A673 (cell line): ENCODE data around the gene TRIM46. TPM values are rescaled to one million over a fixed set of nuclear protein-coding genes. Genes with fewer than 3 reads are reported as not detected.

Source experiments
- BruUV-seq: library from RNA; stranded (reverse); fragments of 400-500 nt; replicated peaks from 2 replicates; lab custom pipeline; 2021; lab: Mats Ljungman, UMichigan
- CTCF ChIA-PET: fragments of 300-600 bp; sonication (Branson Sonifier 250); formaldehyde crosslinking; loops from one replicate; lab custom pipeline; 2022; ENCODE audit warnings: antibody characterized with exemption; lab: Charles Lee
- POLR2A ChIA-PET: fragments of 300-600 bp; sonication (Branson Sonifier 250); formaldehyde crosslinking; loops from one replicate; lab custom pipeline; 2022; ENCODE audit warnings: antibody characterized with exemption; ENCODE audit not compliant: low non-redundant PET; lab: Charles Lee
- DNase-seq: peaks from one replicate; pipeline ENCODE4 v3.0.0-alpha.2; 2015; ENCODE audit warnings: low spot score
- H3K27ac ChIP-seq: fragments of 200-600 bp; sonication (generic); 2 replicates; pipeline ENCODE4 v1.5.1; 2016; ENCODE audit warnings: mixed run types, low read depth, mild to moderate bottlenecking, mixed read lengths, antibody characterized with exemption, low read length; ENCODE audit not compliant: poor library complexity, severe bottlenecking
- H3K27me3 ChIP-seq: fragments of 200-600 bp; sonication (generic); replicated peaks from 2 replicates; pipeline ENCODE4 v1.6.1; 2017; ENCODE audit warnings: mixed run types, low read depth, mild to moderate bottlenecking, mixed read lengths, antibody characterized with exemption, low read length; ENCODE audit not compliant: insufficient read depth, poor library complexity
- H3K36me3 ChIP-seq: fragments of 200-600 bp; sonication (generic); 2 replicates; pipeline ENCODE4 v1.6.1; 2016; ENCODE audit warnings: mixed run types, mild to moderate bottlenecking, mixed read lengths, antibody characterized with exemption, low read length; ENCODE audit not compliant: insufficient read depth, poor library complexity, severe bottlenecking
- H3K4me1 ChIP-seq: fragments of 200-600 bp; sonication (generic); 2 replicates; pipeline ENCODE4 v1.6.1; 2017; ENCODE audit warnings: mixed run types, mild to moderate bottlenecking, mixed read lengths, antibody characterized with exemption, low read length; ENCODE audit not compliant: insufficient read depth, poor library complexity, severe bottlenecking
- H3K4me3 ChIP-seq: fragments of 200-600 bp; sonication (generic); 2 replicates; pipeline ENCODE4 v1.5.1; 2016; ENCODE audit warnings: low read depth, mixed run types, mild to moderate bottlenecking, mixed read lengths, low read length; ENCODE audit not compliant: poor library complexity, severe bottlenecking
- H3K9me3 ChIP-seq: fragments of 200-600 bp; sonication (generic); 2 replicates; pipeline ENCODE4 v1.6.1; 2016; ENCODE audit warnings: mixed run types, low read depth, mild to moderate bottlenecking, mixed read lengths, antibody characterized with exemption, low read length; ENCODE audit not compliant: poor library complexity, severe bottlenecking
- CTCF ChIP-seq: fragments of 300-800, 200-600 bp; sonication (generic); conservative IDR thresholded peaks from 2 replicates; pipeline ENCODE4 v1.5.1; 2017; ENCODE audit warnings: low read depth, mild to moderate bottlenecking, antibody characterized with exemption, low read length, moderate library complexity, mixed read lengths
- EZH2 ChIP-seq: fragments of 200-600 bp; sonication (generic); IDR thresholded peaks from 2 replicates; pipeline ENCODE4 v1.6.1; 2017; ENCODE audit warnings: borderline replicate concordance, low read depth, mild to moderate bottlenecking, mixed read lengths, antibody characterized with exemption, low read length; ENCODE audit not compliant: poor library complexity, severe bottlenecking
- intact Hi-C: fragments of 100-400 bp; cut with micrococcal nuclease; formaldehyde crosslinking; loops from one replicate; pipeline ENCODE4 v1.10.0; 2022; ENCODE audit not compliant: unreplicated experiment
- total RNA-seq: library from RNA; stranded (reverse); gene quantifications from 2 replicates; pipeline ENCODE4 v1.2.3, GENCODE V29; 2021

The TRIM46 gene
- total RNA-seq, 1 experiment from 2014 or later, result 5.1 TPM

GRCh38 chr1:155139895-155140629, 33.6 kb upstream of the TRIM46 start, which contains the start of gene DPM3:
DPM3 (minus strand) TSS chr1:155140531; CDS start chr1:155140240, 291 bp downstream.
- intact Hi-C loops, result no loop called here
- Histone ChIP-seq H3K9me3 (no peaks in the 10 kb centered on the region), H3K27me3 (no peaks in the 10 kb centered on the region), H3K36me3 (no peaks in the 10 kb centered on the region), H3K4me1 (peaks cover 12% of the 10 kb centered on the region), H3K4me3 (peak within 1 kb of the TSS; percentile 87), H3K27ac (peak within 1 kb of the TSS; percentile 80)
- POLR2A ChIA-PET, result no interaction called here
- CTCF ChIA-PET, result interaction anchor here (1.0 kb wide), 1 partner anchor 49 kb away, joined by 6 read pairs; no protein-coding TSS in a partner anchor
- DNase-seq, result peak; percentile 93
- TF ChIP-seq EZH2, result no peak
- no peak for TF ChIP-seq CTCF
- BruUV-seq, result TSS peak; percentile 82

GRCh38 chr1:155140630-155140953, 33.1 kb upstream of the TRIM46 start:
- Histone ChIP-seq H3K4me3 (peak overlapping the region; percentile 87), H3K27me3 (no peaks in the 10 kb centered on the region), H3K4me1 (peaks cover 10% of the 10 kb centered on the region), H3K36me3 (no peaks in the 10 kb centered on the region), H3K9me3 (no peaks in the 10 kb centered on the region), H3K27ac (peak overlapping the region; percentile 80)
- CTCF ChIA-PET, result no interaction called here
- BruUV-seq, result no TSS peak
- TF ChIP-seq CTCF, result no peak
- no peak for TF ChIP-seq EZH2
- intact Hi-C loops, result no loop called here
- DNase-seq, result no peak
- POLR2A ChIA-PET, result no interaction called here

GRCh38 chr1:155141749-155142148, 31.9 kb upstream of the TRIM46 start:
- POLR2A ChIA-PET, result no interaction called here
- intact Hi-C loops, result no loop called here
- Histone ChIP-seq H3K27ac (no peak overlapping the region), H3K36me3 (no peaks in the 10 kb centered on the region), H3K9me3 (no peaks in the 10 kb centered on the region), H3K27me3 (no peaks in the 10 kb centered on the region), H3K4me3 (no peak overlapping the region), H3K4me1 (peaks cover 9% of the 10 kb centered on the region)
- CTCF ChIA-PET, result no interaction called here
- TF ChIP-seq EZH2, result no peak
- TF ChIP-seq CTCF, result no peak
- BruUV-seq, result no TSS peak
- no peak for DNase-seq
